Left lung (tissue), 10 donors: ENCODE data around the gene ZNF678. TPM values are rescaled to one million over a fixed set of nuclear protein-coding genes. Genes with fewer than 3 reads are reported as not detected.
"Not testable (repeated sequence)": the region's sequence is repeated elsewhere in the genome, so short reads cannot be mapped to it uniquely, and the experiment has no call there.

Source experiments
- ATAC-seq: fragments of 200-7000 bp; cut with Tn5 transposase; one replicate; pipeline ENCODE4 v1.9.1; 2020; ENCODE audit warnings: moderate library complexity
- DNase-seq, 4 donors: peaks; one replicate each; pipeline ENCODE4 v3.0.0-alpha.2; 2013 to 2020
- H3K27ac ChIP-seq, 2 donors: fragments of 200-600 bp; sonication (generic) in 1 of 2; one replicate each; pipeline versions ENCODE4 v1.5.0 to v1.8.0; 2020 to 2021
- H3K27me3 ChIP-seq, 2 donors: fragments of 200-600 bp; sonication (generic) in 1 of 2; one replicate each; pipeline versions ENCODE4 v1.5.0 to v1.8.0; 2020 to 2021
- H3K36me3 ChIP-seq, 2 donors: fragments of 200-600 bp; sonication (generic) in 1 of 2; one replicate each; pipeline versions ENCODE4 v1.5.0 to v1.8.0; 2020 to 2021
- H3K4me1 ChIP-seq, 2 donors: fragments of 200-600 bp; one replicate each; pipeline ENCODE4 v1.8.0; 2021
- H3K4me3 ChIP-seq, 2 donors: fragments of 200-600 bp; sonication (generic) in 1 of 2; one replicate each; pipeline versions ENCODE4 v1.5.0 to v1.8.0; 2020 to 2021; ENCODE audit warnings: mild to moderate bottlenecking in 1 of 2
- H3K9me3 ChIP-seq, 2 donors: fragments of 200-600 bp; sonication (generic) in 1 of 2; one replicate each; pipeline versions ENCODE4 v1.5.0 to v1.8.0; 2020 to 2021
- intact Hi-C, 2 donors: fragments of 100-400 bp; cut with DNase I; formaldehyde crosslinking; loops; one replicate each; pipeline versions ENCODE4 v1.11.2 to v1.14.2; 2022
- polyA plus RNA-seq, 6 donors: library from polyadenylated mRNA; unstranded; fragments of 120-200 nt; gene quantifications; one replicate each; pipeline ENCODE4 v1.2.1, GENCODE V29; 2013; ENCODE audit not compliant: insufficient read length in 6 of 6
- total RNA-seq, 2 donors: library from RNA; stranded (reverse); fragmentation: NEBNext Ultra II Directional; extraction: Animal tissue kit (Norgen Biotek cat#: 25700); gene quantifications; one replicate each; pipeline ENCODE4 v1.2.1, GENCODE V29; 2021
- TF ChIP-seq, protein P1 (sequence below), 2 donors: fragments of 200-600 bp; sonication (generic) in 1 of 2; IDR thresholded peaks; one replicate each; pipeline versions ENCODE4 v1.5.0 to v1.8.0; 2021; ENCODE audit warnings: antibody characterized with exemption in 2 of 2
- donor health status: DM: no; HTN: yes; CAD: no.
- donor health status: DM: no; HTN: no; CAD: no.

ZNF678 gene
- total and polyA plus RNA-seq, 8 donors: 7.3 to 19.5 (median 16.6) TPM

DNA sequence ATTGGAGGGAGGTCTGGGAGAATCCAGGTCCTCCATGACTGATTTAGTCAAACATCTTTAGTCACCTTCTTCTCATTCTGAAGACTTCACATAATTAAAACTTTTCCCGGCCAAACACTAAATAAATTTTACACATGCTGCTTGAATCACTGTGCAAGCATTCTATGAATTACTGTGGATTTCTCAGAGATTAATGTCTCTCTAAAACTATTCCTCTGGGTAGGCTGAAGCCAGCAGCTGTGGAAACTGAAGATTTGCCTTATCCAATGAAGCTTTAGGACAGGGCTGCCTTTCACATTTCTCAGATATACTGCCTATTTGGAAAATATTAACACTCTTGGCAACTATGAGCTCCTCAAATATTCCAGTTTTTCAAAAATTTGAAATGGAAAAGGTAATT is 110.1 kb downstream of the ZNF678 start:
- H3K27me3 ChIP-seq: no peaks in the 10 kb centered on the region

DNA sequence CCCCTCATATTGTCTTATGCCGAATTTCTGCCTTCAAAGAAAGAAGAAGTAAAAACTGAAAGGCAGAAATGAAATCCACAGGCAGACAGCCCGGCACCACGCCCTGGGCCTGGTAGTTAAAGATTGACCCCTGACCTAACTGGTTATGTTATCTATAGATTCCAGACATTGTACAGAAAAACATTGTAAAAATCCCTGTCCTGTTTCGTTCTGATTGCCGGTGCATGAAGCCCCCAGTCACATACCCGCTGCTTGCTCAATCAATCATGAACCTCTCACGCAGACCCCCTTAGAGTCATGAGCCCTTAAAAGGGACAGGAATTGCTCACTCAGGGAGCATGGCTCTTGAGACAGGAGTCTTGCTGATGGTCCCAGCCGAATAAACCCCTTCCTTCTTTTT is 122.5 kb downstream of the ZNF678 start:
- no peak for DNase-seq
- TF ChIP-seq, protein P1, sequence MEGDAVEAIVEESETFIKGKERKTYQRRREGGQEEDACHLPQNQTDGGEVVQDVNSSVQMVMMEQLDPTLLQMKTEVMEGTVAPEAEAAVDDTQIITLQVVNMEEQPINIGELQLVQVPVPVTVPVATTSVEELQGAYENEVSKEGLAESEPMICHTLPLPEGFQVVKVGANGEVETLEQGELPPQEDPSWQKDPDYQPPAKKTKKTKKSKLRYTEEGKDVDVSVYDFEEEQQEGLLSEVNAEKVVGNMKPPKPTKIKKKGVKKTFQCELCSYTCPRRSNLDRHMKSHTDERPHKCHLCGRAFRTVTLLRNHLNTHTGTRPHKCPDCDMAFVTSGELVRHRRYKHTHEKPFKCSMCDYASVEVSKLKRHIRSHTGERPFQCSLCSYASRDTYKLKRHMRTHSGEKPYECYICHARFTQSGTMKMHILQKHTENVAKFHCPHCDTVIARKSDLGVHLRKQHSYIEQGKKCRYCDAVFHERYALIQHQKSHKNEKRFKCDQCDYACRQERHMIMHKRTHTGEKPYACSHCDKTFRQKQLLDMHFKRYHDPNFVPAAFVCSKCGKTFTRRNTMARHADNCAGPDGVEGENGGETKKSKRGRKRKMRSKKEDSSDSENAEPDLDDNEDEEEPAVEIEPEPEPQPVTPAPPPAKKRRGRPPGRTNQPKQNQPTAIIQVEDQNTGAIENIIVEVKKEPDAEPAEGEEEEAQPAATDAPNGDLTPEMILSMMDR (IDR thresholded peaks at IDR 0.05): no peak
- no peak for ATAC-seq
- Histone ChIP-seq H3K27ac (no peak overlapping the region), H3K27me3 (no peaks in the 10 kb centered on the region), H3K36me3 (no peaks in the 10 kb centered on the region), H3K9me3 (peaks cover 0 to 97% of the 10 kb centered on the region in 2 donors), H3K4me1 (no peaks in the 10 kb centered on the region), H3K4me3 (no peak overlapping the region)
- intact Hi-C loops: no loop called here

More for the DNA sequence above, 110.1 kb downstream of the ZNF678 start:
- ATAC-seq (no peak), DNase-seq (no peak)
- Histone ChIP-seq H3K4me3 (no peak overlapping the region), H3K27ac (no peak overlapping the region), H3K9me3 (peaks cover 0 to 96% of the 10 kb centered on the region in 2 donors), H3K36me3 (no peaks in the 10 kb centered on the region), H3K4me1 (no peaks in the 10 kb centered on the region)
- intact Hi-C loops: no loop called here
- TF ChIP-seq, protein P1 (IDR thresholded peaks at IDR 0.05): no peak

DNA sequence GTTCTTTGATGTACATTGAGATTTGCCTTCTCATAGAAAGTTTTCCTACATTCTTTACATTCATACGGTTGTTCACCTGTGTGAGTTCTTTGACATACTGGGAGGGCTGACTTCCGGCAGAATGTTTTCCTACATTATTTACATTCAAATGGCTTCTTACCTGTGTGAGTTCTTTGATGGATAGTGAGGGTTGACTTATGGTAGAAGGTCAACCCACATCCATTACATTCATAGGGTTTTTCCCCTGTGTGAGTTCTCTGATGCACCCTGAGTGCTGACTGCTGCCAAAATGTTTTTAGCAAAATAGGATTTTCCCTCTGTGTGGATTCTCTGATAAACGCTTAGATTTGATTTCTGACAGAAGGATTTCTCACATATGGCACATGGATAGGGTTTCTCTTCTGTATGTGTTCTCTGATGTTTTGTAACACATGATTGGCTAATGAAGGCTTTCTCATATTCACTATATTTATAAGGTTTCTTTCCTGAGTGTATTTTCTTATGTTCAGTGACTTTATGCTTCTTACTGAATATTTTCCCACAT is 134.0 kb downstream of the ZNF678 start:
- Histone ChIP-seq H3K9me3 (peaks cover 0 to 72% of the 10 kb centered on the region in 2 donors), H3K36me3 (no peaks in the 10 kb centered on the region), H3K4me1 (no peaks in the 10 kb centered on the region), H3K27me3 (no peaks in the 10 kb centered on the region), H3K4me3 (no peak overlapping the region), H3K27ac (no peak overlapping the region)
- TF ChIP-seq, protein P1 (IDR thresholded peaks at IDR 0.05): no peak
- intact Hi-C loops: no loop called here
- DNase-seq (no peak), ATAC-seq (no peak)

DNA sequence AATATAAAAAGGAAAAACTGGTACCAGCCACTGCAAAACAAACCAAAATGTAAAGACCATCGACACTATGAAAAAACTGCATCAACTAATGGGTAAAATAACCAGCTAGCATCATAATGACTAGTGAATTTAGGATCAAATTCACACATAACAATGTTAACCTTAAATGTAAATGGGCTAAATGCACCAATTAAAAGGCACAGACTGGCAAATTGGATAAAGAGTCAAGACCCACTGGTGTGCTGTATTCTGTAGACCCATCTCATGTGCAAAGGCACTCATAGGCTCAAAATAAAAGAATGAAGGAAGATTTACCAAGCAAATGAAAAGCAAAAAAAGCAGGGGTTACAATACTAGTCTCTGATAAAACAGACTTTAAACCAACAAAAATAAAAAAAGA is 138.3 kb downstream of the ZNF678 start:
- H3K36me3 ChIP-seq, H3K27ac ChIP-seq, DNase-seq, H3K4me1 ChIP-seq, ATAC-seq, intact Hi-C loops, H3K27me3 ChIP-seq, H3K4me3 ChIP-seq: not testable (repeated sequence)
- H3K9me3 ChIP-seq: peaks cover 0 to 67% of the 10 kb centered on the region in 2 donors

DNA sequence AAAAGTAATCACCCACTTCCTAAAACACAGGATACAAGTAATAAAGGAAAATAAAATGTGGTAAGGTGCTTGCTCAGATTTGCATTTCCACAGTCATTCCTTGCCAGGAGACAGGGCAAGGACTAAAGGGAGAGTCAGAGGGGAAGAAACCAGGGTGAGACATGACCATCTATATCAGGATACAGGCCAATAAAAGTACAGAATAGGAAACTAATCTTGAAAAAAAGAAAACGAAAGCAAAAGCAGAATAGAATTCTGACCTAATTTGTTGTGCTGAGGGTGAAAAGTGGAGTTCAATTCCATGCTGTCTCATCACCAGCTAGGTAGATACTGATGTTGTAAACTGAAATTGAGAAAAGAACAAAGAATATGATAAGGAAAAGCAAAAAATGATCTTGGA is 144.5 kb downstream of the ZNF678 start:
- intact Hi-C loops: no loop called here
- TF ChIP-seq, protein P1 (IDR thresholded peaks at IDR 0.05): no peak
- no peak for ATAC-seq
- Histone ChIP-seq H3K9me3 (peaks cover 0 to 69% of the 10 kb centered on the region in 2 donors), H3K27me3 (no peaks in the 10 kb centered on the region), H3K4me1 (no peaks in the 10 kb centered on the region), H3K4me3 (no peak overlapping the region), H3K27ac (no peak overlapping the region), H3K36me3 (no peaks in the 10 kb centered on the region)
- no peak for DNase-seq

DNA sequence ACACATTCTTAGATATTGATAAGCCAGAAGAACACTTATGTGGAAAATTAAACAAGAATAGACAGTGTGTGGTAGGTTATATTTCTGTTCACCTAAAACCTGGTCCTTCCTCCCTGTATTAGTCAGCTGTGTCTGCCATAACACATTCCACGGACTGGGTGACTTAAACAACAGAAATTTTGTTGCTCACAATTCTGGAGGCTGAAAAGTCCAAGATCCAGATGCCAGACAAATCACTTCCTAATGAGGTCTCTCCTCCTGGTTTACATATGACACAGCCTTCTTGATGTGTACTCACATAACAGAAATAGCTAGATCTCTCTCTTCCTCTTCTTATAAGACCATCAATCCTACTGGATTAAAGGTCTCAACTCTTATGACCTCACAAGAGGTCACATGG is 146.1 kb downstream of the ZNF678 start:
- Histone ChIP-seq H3K4me3 (no peak overlapping the region), H3K27me3 (no peaks in the 10 kb centered on the region), H3K4me1 (no peaks in the 10 kb centered on the region), H3K9me3 (peaks cover 0 to 65% of the 10 kb centered on the region in 2 donors), H3K36me3 (no peaks in the 10 kb centered on the region), H3K27ac (no peak overlapping the region)
- ATAC-seq (no peak), DNase-seq (no peak)
- intact Hi-C loops: no loop called here
- TF ChIP-seq, protein P1 (IDR thresholded peaks at IDR 0.05): no peak

DNA sequence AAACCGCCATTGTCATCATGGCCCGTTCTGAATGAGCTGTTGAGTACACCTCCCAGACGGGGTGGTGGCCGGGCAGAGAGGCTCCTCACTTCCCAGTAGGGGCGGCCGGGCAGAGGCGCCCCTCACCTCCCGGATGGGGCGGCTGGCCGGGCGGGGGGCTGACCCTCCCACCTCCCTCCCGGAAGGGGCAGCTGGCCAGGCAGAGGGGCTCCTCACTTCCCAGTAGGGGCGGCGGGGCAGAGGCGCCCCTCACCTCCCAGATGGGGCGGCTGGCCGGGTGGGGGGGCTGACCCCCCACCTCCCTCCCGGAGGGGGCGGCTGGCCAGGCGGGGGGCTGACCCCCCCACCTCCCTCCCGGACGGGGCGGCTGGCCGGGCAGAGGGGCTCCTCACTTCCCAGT is 147.1 kb downstream of the ZNF678 start:
- intact Hi-C loops, H3K27me3 ChIP-seq, H3K4me3 ChIP-seq, H3K36me3 ChIP-seq, H3K27ac ChIP-seq, DNase-seq, ATAC-seq, H3K4me1 ChIP-seq: not testable (repeated sequence)
- peaks cover 0 to 71% of the 10 kb centered on the region in 2 donors for H3K9me3 ChIP-seq
